GM19351 (cell line): ENCODE results near the gene RBM10.

Source experiments
- ATAC-seq: cut with Tn5 transposase; IDR thresholded peaks from one replicate; pipeline ENCODE4 v1.9.1; 2021; ENCODE audit warnings: mild to moderate bottlenecking, moderate library complexity; ENCODE audit not compliant: unreplicated experiment

The RBM10 gene

DNA sequence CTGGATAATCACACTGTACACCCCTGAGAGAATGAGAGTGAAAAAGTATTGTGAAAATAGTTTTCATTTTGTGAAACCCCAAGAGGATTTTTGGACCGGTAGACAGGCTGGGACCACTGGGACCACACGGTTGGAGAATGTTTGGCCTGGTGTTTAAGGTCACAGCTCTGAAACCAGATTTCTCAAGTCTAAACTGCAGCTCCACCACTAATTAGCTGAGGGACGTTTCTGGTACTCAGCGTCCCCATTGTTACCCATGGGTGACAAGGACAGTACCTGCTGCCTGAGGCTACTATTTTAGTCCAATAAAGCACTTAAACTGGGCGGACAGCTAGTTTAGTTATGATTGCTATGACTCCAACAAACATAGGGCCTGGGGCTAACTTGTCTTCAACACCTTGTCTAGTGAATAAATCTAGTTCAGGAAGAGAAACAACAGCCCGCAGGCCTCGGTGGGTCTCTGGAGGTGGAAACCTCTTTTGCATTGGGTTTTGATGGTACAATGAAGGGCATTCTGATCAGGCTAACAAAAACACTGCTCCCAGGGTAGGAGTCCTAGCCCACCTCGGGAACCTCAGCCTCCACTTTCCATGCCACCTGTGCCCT, 87.3 kb downstream of the RBM10 start:
- ATAC-seq = no peak

DNA sequence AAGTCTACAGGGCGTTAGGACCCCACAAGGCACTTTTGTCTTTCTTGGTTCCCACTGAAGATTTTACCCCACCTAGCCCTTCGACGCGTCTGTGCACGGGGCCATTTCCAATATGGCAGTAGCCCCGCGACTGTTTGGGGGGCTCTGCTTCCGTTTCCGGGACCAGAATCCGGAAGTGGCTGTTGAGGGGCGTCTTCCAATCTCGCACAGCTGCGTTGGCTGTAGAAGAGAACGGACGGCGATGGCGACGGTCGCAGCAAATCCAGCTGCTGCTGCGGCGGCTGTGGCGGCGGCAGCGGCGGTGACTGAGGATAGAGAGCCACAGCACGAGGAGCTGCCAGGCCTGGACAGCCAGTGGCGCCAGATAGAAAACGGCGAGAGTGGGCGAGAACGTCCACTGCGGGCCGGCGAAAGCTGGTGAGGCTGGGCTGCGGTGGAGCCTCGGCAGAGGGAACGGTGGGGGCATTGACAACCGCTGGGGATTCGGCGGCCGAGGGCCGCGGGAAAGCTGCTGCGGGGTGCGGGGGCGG, 87.8 kb downstream of the RBM10 start, which contains the start of gene USP11:
Gene USP11 (plus strand): TSS at position 207 of the 530 bp plus-strand sequence. CDS start 35 bp downstream, at position 242.
- ATAC-seq = no peak

DNA sequence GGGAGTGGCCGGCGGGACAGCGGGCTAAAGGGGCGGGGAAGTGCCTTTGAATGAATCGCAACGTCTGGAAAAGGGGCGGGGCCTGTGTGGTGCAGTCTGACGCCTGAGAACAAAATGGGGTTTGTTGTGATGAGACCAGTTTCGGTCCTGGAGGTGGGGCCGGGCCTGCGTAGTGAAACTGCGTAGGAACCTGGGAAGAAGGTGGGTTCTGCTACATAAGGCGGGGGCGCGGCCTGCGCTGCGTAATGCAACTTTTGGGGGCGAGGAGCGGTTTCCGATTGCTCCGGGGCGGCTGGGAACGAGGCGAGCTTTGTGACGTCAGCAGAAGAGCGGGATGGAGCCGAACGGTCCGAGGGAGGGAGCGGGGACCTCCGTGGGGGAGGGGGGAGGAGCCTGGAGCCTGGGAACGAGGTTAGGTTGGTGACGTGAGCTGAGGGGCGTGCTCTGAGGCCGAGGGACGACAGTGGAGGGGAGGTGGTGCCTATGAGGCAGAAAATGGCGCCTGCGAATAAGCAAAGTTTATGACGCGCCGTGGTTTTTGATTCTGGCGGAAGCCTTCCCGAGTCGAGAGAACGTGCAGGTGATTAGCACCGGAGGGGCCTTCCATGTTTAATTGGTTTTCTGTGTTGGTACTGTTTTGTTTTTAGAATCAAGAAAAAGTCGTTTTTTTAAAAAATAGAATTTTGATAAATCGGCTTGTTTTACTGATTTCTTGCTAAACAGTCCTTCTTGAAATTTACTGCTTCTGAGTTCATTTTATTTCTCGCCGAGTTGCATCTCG, 88.5 kb downstream of the RBM10 start:
- ATAC-seq = peak; percentile 83

DNA sequence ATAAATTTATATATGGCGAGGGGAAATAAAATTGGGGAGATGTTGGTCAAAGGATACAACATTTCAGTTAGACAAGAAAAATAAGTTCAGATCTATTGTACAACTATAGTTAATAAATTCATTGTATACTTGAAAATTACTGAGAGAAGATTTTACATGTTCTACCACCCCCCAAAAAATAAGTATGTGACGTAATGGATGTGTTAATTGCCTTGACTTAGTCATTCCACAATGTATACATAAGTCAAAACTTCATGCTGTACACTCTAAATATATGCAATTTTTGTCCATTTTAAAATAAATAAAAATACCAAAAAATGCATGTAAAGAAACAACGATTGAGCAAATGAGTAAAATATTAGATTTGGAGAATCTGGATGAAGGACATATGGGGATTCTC, 89.6 kb downstream of the RBM10 start:
- no peak for ATAC-seq

DNA sequence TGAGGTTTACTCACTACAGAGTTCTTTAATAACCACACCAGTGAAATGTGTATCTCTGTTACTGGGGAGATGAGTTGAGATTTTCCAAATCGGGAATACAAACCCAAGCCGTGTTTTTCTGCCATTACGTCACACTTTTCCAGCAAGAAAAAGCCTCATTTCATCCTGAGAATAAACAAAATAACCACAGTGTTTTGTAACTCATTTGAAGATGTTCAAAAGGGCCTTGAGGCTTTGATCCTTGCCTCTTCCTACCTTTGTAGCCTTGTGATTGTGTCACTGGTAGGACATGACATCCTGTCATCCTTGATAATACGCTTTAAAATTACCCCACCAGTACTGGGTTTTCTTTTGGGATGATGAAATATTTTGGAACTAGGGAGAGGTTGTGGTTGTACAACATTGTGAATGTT, 90.7 kb downstream of the RBM10 start:
- ATAC-seq = no peak
